GM12891 (cell line): ENCODE data around the gene RAB11FIP4.

Source experiments
- PAX5 ChIP-seq: IDR thresholded peaks from 2 replicates; pipeline ENCODE4 v1.6.1; 2011; ENCODE audit warnings: low read length, moderate library complexity, mild to moderate bottlenecking; ENCODE audit not compliant: insufficient read depth, severe bottlenecking
- POLR2A ChIP-seq: IDR thresholded peaks from 2 replicates; pipeline ENCODE4 v1.6.1; 2011; ENCODE audit warnings: low read depth, low read length, control low read depth
- POLR2AphosphoS5 ChIP-seq: IDR thresholded peaks from 2 replicates; pipeline ENCODE4 v1.6.1; 2011; ENCODE audit warnings: low read depth, low read length, control low read depth
- POU2F2 ChIP-seq: IDR thresholded peaks from 2 replicates; pipeline ENCODE4 v1.6.1; 2011; ENCODE audit warnings: low read depth, mild to moderate bottlenecking, control low read depth, low read length, moderate library complexity
- SPI1 ChIP-seq: IDR thresholded peaks from 2 replicates; pipeline ENCODE4 v1.6.1; 2011; ENCODE audit warnings: low read depth, low read length, control low read depth
- TAF1 ChIP-seq: IDR thresholded peaks from 2 replicates; pipeline ENCODE4 v1.6.1; 2011; ENCODE audit warnings: low read depth, low read length, control low read depth

DNA sequence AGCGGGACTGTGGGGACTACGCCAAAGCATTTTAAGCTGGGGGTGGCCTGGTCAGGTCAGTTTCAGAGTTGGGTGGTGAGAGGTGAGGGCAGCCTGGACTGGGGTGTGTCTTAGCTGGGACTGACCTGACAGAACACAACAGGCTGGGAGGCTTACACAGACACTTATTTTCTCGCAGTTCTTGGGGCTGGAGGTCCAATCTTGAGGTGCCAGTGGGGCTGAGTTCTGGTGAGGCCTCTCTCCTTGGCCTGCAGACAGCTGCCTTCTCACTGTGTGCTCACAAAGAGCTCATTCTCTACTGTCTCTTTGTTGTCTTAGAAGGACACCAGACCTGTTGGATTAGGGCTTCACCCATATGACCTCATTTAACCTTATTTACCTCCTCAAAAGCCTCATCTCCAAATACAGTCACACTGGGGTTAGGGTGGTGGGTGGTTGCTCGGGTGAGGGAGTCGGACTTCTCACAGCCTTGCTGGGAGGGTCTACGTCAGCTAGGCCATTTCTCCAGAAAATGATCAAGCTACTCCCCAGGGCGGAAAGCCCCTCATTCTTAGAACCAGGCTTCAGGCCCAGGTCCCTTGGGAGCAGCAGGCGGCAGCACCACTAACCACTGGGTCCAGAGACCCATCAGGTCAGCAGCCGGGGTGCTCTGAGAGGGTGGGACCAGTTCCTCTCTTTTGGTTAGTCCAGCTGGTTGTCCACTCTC lies 149.3 kb downstream of the RAB11FIP4 start:
- no peak for TF ChIP-seq POLR2A
- TF ChIP-seq POLR2AphosphoS5 = no peak
- no peak for TF ChIP-seq TAF1
- TF ChIP-seq POU2F2 = no peak
- TF ChIP-seq PAX5 = no peak
- no peak for TF ChIP-seq SPI1
